Smooth muscle cell of the brain vasculature (primary cell): ENCODE data around the gene NOTCH1.

ENCODE experiments used
- DNase-seq: peaks from one replicate; pipeline ENCODE4 v3.0.0-alpha.2; 2012; ENCODE audit warnings: low read depth, low spot score

Gene NOTCH1

DNA sequence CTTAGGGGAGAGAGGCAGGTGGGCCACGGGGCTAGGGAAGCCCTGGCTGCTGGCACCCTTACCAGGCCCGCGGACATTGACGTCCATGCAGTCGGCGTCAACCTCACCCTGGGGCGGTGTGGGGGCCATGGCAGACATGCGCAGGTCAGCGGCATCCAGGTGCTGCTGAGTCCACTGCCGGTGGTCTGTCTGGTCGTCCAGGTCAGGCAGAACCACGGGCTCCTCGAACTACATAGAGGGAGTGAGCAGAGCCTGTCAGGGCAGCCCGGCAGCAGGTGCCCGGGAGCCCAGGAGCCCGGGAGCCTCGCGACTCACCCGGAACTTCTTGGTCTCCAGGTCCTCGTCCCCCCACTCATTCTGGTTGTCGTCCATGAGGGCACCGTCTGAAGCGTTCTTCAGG lies 44.2 kb downstream of the NOTCH1 start:
- DNase-seq = no peak

DNA sequence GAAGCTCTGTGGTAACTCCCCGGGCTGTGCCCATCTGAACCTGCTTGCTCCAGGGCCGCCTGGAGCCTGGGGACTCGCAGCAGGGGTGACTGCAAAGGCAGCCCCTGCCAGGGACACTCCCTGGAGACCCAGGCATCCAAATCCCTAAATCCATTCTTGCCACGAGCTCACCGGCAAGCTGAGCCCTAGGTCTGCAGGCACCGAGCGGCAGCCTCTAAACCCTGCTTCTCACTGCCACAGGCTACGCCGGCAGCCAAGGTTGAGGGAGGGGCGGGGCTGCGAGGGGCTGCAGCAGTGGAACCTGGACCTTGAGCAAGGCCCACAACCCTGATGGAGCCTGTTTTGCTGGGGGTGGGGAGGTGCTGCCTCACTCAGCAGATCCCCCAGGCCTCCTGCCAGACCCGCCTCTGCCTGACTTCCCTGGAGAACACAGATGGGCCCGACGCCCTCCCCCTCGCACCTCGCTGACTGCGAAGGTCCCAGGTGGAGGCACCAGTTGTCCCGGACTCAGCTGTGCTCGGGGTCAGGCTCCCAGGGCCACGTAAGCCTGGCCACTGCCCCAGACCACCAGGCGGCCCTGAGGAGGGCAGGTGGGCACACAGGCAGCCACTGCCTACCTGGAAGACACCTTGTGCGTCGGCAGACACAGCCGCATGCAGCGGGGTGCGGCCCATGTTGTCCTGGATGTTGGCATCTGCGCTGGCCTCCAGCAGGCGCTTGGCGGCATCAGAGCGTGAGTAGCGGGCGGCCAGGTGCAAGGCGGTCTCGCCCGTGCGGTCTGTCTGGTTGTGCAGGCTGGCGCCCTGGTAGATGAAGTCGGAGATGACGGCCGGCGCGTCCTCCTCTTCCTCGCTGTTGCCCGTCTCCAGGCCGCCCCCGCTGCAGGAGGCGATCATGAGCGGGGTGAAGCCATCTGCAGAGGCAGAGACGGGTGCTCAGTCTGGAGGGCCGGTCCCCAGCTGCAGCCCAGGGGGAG lies 45.6 kb downstream of the NOTCH1 start:
- no peak for DNase-seq

DNA sequence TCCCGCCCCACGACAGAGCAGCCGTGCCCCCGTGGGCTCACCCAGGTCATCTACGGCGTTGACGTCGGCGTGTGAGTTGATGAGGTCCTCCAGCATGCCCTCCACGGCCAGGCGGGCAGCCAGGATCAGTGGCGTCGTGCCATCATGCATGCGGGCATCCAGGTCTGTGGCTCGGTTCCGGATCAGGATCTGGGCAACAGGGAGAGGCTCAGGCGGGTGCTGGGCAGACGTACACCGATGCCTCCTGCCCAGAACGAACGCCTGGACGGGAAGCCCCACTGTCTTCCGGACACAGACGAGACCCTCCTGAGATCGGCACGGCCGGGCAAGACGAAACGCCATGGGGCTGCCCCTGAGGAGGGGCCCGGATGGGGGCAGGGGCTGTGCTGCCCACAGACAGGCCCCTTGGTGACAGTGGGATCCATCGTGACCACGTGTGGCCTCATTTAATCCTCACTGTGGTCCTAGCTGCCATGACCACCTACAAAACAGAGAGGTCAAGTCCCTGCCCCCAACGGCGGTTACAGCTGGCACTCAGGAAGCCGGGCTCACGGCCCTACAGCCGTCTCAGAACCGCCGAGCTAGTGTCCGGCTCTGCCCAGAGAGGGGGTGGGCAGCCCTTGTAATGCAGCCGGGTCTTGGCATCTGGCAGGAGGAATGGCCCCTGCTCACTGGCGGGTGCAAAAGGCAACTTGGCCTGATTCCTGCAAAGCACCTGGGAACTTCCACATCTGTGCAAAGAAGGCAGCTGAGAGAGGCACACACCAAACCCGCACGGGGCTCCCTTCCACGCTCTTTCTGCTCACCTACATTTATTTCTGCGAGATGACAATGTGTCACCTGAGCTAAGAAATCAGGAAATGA lies 46.5 kb downstream of the NOTCH1 start:
- DNase-seq = no peak

DNA sequence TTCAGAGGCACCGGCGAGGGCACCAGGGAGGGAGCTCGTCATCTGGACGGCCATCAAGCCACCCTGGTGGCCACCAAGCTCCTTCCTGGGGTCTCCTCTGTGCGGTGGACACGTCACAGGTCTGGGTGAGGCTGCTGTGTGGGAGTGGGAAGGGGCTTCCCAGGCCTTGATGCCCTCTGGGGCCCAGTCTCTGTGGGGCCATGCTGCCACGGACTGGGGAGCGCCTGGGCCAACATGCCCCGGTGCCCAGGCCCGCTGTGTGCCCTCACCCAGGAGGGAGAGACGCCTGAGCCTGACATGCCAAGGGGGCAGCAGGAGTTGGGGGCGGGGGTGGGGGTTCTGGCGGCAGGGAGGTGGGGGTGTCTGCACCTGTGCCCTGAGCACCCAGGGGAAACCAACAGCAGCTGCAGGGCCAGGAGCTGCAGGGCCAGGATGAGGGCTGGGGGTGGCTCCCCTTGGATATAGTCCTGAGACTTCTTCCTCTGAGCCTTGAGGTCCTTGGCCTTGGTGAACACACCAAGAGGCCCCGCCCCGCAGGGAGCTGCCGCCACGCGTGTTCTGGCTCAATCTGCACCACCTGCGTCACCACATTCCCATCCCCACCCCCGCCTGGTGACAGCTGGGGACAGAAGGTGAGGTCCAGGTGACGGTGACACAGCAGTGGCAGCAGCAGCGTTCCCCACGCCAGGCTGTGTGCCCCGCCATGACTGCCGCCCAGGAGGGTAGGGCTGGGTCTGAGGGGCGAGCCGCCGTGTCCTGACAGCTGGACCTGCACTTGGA lies 47.7 kb downstream of the NOTCH1 start:
- no peak for DNase-seq

DNA sequence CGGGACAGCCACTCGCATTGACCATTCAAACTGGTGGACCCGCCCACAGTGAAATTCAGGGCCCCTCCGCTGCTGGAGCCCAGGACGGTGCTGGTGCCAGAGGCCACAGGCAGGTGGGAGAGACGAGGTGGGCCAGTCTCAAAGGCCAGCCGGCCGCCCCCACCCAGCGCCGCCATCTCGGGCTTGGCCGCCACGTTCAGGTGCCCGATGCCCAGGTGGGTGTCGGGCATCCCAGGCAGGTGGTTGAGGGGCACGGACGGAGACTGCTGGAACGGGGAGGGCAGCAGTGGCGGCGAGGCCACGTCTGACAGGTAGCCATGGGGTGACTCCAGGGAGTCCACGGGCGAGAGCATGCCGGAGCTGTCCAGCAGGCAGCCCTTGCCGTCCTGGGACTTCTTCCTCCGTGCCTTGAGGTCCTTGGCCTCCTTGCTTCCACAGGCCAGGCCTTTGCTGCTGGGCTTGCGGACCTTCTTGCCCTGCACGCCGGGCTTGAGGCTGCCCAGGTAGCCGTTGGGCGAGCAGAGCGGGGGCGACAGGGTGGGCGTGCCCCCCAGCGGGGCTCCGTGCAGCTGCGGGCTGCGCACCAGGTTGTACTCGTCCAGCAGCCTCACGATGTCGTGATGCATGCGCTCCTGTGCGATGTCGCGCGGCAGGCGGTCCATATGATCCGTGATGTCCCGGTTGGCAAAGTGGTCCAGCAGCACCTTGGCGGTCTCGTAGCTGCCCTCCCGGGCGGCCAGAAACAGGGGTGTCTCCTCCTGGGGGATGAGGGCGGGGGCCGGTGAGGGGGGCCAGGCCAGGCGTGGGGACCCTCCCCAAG lies 48.8 kb downstream of the NOTCH1 start:
- no peak for DNase-seq

DNA sequence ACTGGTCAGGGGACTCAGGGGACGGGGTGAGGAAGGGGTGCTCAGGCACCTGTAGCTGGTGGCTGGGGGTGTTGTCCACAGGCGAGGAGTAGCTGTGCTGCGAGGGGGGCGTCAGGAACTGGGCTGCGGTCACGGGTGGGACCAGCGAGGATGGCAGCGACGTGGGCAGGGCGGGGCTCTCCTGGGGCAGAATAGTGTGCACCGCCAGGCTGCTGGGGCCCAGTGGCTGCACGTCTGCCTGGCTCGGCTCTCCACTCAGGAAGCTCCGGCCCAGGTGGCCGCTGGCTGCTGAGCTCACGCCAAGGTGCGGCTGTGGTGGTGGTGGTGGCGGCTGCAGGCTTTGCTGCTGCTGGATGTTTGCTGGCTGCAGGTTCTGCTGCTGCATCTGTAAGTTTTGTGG lies 49.7 kb downstream of the NOTCH1 start:
- no peak for DNase-seq

DNA sequence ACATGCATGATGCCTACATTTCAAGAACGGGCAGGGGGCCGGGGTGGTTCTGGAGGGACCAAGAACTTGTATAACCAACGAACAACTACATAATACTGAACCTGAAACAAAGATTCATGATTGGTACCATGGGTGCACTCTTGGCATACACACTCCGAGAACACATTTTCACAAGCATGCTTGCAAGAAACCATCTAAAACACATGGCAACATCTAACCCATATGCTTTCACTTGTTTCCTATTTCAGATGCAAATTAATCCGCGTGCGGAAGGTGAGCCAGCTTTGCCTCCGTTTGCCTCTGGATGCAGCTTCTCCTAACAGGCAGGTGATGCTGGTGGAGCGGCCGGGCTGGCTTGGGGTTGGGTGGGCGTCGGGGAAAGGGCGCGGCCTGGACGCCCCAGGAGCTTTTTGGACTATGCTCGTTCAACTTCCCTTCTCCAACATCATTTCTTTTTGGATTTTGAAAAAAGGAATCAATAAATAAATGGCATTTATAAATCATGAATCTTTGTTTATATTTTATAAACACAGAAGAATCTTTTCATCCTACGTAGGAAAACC lies 50.5 kb downstream of the NOTCH1 start:
- no peak for DNase-seq

DNA sequence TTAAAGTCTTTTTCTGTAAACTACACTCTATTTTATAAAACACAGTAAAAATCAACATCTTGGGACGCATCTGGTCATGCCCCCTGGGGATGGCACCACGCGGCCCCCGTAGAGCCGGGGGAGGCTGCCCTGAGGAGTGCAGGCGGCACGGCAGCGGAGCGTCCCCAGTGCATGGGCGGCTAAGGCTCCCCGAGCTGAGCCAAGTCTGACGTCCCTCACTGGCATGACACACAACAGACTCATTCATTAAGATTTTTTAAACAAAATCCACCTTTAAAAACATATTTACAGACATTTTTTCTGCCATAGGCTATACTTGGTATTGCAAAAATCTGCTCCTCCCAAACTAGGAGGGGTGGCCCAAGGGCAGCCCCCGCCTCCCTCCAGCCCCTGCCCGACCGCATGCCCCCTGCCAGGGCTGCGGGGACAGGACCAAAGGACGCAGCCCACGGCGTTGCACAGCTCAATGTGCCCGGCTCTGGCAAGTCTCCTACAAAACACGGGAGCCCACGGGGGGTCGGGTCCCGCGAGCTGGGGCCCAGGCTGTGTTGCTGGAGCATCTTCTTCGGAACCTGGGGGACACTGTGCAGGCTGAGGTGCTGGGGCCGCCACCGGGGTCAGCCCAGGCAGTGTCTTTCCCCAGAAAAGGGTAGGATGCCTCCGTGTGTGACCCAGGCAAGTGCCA lies 51.2 kb downstream of the NOTCH1 start:
- no peak for DNase-seq

DNA sequence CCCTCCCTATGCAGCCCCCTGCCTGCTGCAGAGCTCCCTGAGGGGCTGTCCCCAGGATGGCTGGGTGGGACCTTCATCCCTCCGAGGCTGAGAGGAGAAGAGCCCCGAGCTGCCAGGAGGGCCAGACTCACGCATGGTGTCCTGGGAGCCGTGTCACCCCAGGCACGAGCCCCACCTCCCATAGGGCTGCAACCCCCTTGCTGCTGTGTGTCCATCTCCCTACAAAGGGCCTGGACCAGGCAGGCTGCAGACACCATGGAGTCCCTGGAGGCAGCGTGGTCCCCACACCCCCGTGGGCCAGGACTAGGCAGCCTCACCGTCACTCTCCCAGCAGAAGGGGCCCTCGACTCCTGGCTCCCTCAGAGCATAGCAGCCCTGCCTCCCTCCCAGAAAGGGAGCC lies 51.8 kb downstream of the NOTCH1 start:
- no peak for DNase-seq

DNA sequence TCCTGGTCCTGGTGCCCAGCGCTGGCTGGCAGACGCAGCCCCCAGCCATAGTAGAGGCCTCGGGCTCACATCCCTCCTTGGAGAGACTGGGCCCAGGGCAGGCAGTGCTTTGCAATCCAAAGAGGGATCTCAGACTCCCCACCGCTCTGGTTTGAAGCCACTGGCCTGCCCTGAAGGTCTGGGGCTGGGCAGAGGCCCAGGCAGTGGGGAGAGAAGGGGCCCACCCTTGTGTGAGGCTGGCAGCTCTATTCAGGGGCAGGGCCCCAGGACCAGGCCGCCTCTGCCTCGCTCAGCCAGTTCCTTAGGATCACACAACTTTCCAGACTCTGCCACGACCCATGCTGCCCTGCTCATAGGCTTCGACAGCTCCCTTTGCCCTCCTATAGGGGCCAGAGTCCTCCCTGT lies 52.3 kb downstream of the NOTCH1 start:
- no peak for DNase-seq

DNA sequence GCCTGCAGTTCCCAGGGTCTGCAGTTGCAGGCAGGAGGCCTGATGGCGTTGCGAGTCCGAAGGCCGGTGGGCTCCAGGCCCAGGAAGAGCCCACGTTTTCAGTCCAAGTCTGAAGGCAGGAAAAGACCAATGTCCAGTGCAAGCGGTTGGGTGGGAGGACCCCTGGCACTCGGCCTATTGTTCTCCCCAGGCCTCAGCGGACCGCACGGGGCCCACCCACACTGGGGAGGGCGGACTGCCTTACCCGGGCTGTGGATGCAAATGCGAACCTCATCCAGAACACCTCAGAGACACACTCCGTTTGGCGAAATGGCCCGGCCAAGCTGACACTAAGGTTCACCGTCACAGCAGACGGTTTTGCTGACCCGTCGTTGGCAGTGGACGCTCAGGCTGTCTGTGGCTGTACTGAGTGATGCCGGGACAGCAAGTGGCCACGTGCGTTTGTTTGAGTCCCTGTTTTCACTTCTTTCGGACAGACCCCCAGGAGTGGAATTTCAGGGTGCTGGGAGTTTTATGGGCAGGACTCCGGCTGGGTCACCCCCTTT lies 52.8 kb downstream of the NOTCH1 start:
- no peak for DNase-seq

DNA sequence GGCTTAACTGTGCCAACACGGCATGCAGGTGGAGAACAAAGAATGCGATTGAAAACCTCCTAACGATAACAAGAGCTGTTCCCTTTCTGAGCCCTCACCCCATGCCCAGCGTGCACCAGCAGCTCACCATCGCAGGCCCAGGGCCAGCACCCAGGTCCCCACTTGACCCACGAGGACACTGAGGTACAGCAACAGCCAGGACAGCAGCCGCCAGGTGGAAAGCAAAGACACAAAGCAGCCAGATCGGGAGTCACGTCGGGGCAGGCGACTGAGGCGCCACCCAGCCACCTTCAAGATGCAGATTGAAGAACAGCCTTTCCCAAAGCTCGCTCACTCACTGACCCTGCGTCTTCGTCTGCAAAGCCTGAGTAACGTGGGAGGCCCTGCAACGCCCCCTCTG lies 56.1 kb downstream of the NOTCH1 start:
- no peak for DNase-seq

DNA sequence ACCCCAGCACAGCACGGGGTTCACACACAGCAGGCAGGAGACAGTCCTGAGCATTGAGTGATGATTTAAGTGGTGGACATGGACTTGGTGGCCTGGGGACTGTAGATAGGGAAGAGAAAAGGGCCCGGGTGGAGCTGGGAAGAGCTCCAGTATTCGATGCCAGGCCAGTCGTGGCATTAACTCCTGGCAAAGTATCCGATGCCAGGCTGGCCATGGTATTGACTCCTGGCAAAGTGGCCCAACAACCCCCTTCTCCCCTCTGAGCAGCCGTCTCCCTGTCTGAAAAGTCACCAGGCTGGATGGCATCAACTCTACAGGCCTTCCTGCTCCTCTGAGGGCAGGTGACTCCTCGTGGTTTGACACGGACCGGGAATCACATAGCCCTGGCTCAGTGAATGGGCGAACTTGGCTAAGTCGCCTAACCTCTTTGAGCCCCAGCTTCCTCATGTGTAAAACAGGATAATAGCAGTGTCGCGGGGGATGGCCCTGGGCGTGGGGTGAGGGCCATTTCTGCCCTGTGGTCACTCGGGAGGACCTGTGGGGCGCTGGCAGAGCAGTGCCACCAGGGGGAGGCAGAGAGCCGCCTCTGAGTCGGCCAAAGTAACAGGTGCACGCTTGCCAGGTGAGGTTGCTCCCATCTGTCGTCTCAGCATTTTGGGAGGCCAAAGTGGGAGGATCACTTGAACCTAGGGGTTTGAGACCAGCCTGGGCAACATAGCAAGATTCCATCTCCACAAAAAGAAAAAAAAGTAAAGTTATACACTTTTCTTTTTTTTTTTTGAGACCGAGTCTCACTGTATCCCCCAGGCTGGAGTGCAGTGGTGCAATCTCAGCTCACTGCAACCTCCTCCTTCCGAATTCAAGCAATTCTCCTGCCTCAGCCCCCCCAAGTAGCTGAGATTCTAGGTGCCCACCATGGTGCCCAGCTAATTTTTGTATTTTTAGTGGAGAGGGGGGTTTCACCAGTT lies 57.3 kb downstream of the NOTCH1 start:
- no peak for DNase-seq

DNA sequence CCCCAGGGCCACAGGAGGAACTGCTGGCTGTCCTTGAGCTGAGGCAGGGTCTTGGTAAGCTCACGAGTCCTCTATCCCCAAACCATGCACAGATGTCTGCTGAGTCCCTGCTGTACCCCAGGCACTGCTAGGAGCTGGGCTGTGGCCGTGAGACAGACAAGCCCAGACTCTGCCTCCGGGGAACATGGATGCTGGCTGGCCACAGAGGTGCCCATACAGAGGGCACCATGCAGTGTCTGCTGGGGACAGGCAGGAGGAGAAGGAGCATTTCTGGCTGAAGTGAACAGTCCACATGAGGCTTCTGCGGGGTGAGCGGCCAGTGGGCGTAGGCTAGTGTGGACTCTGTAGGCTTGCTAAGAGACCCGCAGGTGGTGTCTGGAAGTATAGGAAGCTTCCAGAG lies 58.2 kb downstream of the NOTCH1 start:
- DNase-seq = no peak

DNA sequence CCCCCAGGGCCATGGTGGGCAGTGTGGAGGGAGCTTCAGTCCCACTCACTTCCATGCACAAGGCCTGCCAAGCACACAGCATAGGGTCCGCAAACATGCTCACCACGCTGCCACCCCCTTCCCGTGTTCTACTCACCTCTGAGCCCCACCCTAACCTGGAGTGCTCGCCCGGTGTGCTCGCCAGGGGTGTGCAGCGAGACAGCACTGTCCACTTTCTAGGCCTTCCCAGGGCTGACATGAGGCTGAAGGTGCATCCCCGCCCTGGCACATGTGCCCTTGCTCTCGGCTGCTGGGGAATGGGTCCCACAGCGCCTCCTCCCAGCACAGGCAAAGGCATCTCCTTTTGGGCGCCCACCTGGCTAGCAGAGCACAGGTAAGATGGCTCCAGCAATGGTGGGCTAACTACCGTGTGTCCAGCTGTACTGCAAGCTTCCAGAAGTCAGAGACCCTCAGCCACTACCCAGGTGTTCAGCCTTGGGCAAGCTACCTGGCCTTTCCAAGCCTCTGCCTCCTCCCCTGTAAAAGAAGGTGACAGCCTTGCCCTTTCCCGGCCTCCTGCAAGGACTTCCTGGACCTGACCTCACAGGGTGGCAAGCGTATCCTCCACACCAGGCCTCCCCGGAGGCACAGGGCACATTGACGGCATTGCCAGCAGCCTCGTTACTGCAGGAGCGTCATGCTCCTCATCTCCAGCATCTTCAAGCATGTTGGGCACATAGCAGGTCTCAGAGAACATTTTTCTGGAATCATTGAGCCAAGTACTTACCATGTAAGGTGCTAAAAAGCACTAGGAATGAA lies 58.8 kb downstream of the NOTCH1 start:
- no peak for DNase-seq

DNA sequence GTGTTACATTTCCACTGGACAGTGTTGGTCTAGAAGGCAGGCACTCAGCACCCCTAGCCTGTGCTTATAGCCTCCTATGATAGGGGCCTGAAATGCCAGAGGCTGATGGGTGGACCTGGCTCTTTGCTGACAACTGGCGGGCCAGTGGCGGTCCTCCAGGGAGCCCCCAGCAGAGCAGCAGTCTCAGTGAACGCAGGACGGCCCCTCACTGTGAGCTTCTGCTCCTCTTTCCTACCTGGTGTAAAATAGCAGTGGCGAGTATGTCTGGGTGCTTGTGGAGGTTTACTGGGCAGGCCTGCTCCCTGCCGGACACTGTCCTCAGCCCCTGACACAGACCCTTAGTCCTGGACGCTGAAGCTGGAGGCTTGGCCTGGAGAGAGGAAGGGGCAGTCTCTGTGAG lies 59.7 kb downstream of the NOTCH1 start:
- no peak for DNase-seq
